Endometrial microvascular endothelial cells (primary cell): Measurements from ENCODE around the gene TACC2. TPM values are rescaled to one million over a fixed set of nuclear protein-coding genes. Genes with fewer than 3 reads are reported as not detected.

Experiments
- in situ Hi-C: cut with HindIII; loops from 2 replicates; pipeline ENCODE4 v1.10.0; 2017; ENCODE audit warnings: low sequenced_read_pairs, low pct_unique_long_range_greater_than_20kb; ENCODE audit errors: inconsistent ontology term
- total RNA-seq: library from RNA; depleted of rRNA; stranded (reverse); fragments of >200 nt; gene quantifications from one replicate; pipeline ENCODE4 v1.2.3, GENCODE V29; 2015; ENCODE audit errors: inconsistent ontology term

TACC2 gene
- total RNA-seq, 1 donor from 2014 or later = 21.9 TPM

DNA sequence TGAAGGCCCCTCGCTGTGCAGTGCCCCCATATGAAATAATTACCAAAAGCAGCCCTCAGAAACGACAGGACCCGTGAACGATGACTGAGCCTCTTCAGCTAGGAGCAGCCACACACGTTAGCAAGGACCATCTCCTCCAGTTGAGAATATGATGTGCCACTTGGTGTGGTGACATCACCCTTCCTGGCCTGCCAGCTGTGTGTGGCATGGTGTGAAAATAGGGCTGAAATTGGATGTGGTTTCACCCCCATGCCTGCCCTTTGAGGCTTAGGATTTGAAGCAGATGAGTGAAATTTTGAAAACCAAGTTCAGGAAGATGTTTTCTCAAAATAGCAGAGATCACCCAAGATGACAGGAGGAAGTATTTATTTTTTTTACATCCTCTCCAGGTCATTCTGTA, 233.0 kb downstream of the TACC2 start:
- in situ Hi-C loops = no loop called here

GRCh38 chr10:122222638-122223037, 233.7 kb downstream of the TACC2 start:
- in situ Hi-C loops = no loop called here

DNA sequence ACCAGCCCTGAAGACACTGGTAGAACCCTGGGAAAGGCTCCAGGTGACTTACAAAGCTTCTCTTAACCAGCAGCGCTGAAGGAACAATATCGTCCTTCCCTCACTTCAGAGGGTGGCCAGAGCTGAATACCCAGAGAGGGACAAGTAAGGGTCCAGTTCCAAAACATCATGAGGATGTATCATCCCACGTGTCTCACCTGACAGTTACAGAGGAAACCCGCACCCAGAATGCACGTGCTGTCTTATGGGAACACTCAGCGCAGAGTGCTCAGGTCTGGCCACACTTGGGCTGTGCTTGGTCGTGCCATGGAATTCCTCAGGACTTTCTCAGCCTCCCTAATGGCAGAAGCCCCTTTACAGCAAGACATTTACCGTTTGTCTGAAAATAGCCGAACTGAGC, 235.2 kb downstream of the TACC2 start:
- in situ Hi-C loops = no loop called here

DNA sequence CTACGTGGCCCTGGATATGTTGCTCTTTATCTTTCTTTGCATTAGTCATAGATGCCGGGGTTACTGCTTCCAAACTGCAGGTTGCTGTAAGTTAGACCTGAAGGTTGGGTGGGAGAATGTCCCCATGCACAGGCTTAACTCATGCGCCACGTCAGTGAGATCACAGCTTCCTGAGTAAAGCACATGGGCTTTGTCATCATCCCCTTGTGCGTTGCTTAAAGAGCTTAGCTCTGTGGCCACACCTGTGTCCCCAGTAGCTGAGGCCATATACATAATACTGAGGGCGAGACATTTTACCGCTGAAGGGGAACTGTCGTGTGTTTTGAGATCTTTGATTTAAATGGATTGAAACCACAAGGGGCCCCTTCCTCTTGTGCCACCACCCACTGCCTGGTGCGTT, 236.4 kb downstream of the TACC2 start:
- in situ Hi-C loops = no loop called here

- in situ Hi-C loops = no loop called here
Observed at GRCh38 chr10:122227754-122228153, 238.8 kb downstream of the TACC2 start.

GRCh38 chr10:122229666-122230065, 240.7 kb downstream of the TACC2 start:
- in situ Hi-C loops = no loop called here

DNA sequence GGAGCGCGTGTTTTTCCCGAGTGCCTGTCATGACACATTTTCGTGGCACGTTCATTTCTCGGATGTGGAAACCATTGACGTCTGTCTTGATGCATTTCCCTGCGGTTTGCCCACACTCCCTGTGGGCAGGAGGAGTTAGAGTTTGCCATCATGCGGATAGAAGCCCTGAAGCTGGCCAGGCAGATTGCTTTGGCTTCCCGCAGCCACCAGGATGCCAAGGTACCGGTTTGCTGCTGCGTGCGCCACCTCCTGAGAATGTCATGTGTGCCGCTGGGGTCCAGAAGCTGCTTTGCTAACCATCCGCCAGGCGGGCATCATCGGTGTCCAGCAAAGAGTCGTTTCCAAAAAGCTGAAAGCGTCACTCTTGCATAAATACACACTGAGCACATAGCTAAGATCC, 241.3 kb downstream of the TACC2 start:
- in situ Hi-C loops = no loop called here

GRCh38 chr10:122232769-122233168, 243.8 kb downstream of the TACC2 start:
- in situ Hi-C loops = no loop called here

- in situ Hi-C loops = no loop called here
Observed at GRCh38 chr10:122233857-122234348, 244.9 kb downstream of the TACC2 start.

GRCh38 chr10:122234416-122234815, 245.5 kb downstream of the TACC2 start:
- in situ Hi-C loops = no loop called here

- in situ Hi-C loops = no loop called here
Observed at GRCh38 chr10:122236690-122237306, 247.8 kb downstream of the TACC2 start.

DNA sequence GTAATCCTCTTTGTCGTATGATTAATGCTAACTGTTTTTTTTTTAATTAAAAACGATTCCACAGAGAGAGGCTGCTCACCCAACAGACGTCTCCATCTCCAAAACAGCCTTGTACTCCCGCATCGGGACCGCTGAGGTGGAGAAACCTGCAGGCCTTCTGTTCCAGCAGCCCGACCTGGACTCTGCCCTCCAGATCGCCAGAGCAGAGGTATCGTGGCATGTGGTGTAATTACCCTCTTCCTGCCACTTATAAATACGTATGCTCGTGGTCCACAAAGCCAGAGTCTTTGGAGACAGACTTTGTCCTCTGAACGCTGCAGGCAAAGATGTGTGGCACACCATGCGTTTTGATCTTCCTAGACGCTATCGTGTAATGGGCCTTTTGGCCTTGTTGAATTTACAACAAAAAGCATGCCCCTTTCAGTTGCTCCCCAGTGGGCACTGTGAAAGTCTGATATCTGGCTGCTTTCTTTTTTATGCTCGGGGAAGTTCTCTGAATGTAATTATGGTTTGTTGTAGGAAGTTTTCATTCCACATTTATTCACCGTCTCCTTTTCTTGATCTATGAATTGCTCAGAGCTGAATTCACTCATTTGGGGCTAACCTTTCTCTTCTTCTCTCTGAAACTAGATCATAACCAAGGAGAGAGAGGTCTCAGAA, 248.5 kb downstream of the TACC2 start:
- in situ Hi-C loops = no loop called here

GRCh38 chr10:122239578-122240257, 250.8 kb downstream of the TACC2 start:
- in situ Hi-C loops = no loop called here

DNA sequence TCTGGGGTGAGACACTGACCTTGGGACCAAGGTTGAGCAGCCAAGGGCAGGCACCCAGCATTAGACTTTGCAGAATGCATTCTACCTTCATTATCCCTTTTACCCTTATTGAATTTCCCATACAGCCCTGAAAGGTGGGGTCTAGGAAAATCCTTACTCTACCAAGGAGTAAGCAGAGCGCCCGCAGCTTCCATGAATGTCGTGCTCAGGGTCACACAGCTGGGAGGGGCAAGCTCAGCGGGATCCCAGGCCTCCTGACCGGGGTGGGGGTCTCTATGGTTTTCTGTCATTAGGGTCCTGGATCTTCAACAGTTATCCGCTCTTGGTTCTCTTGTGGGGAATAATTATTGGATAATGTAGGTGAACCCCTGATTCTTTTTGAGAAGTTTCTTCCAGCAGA, 251.4 kb downstream of the TACC2 start:
- in situ Hi-C loops = no loop called here

GRCh38 chr10:122241836-122242235, 252.9 kb downstream of the TACC2 start:
- in situ Hi-C loops = no loop called here

DNA sequence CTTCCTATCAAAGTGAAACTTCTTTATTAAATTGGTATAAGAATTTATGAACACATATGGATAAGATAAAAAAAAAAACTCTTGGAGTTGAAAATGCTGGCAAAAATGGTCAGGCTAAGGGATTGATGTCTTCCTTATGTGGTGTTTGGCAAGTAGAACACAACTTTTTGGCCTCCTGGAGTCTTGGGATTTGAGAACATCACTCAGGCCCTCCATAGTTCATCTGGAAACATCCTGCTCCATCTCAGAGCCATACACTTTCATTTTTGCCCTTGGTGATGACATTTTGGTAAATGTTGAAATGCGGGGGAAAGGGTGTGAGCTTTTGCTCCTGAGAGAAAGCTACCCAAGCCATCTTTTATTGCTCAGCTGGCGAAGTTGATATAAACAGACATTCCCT, 254.6 kb downstream of the TACC2 start:
- in situ Hi-C loops = no loop called here

- in situ Hi-C loops = no loop called here
Observed at GRCh38 chr10:122244001-122244975, 255.3 kb downstream of the TACC2 start.

DNA sequence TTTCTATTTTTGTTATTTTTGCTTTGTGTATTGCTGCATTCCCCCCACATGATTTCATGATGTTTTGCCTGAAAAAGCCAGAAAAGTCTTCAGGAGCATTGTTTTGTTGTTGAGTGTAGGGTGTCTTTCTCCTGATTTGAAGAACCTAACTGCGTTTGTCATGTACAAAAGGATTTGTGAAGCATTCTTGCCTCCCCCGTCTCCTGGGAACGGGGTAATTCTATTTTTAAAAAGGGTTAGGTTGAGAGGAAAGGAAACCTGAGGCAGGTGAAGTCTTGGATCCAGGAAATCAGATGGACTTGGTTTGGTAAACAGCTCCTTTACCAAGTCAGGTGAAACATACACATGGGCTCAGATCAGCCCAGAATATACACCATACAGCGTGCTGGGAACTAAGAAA, 256.2 kb downstream of the TACC2 start:
- in situ Hi-C loops = no loop called here

GRCh38 chr10:122245897-122246296, 256.9 kb downstream of the TACC2 start:
- in situ Hi-C loops = no loop called here
